GM18867 (cell line): ENCODE data around the gene RAB36.

Source experiments
- ATAC-seq: cut with Tn5 transposase; IDR thresholded peaks from one replicate; pipeline ENCODE4 v1.9.1; 2021; ENCODE audit warnings: mild to moderate bottlenecking, moderate library complexity; ENCODE audit not compliant: unreplicated experiment

RAB36 gene

GRCh38 chr22:23144932-23145877 lies at the start of gene RAB36:
Gene RAB36 (plus strand): TSS chr22:23145477. CDS start chr22:23146617, 1,140 bp downstream.
- peak; percentile 38 for ATAC-seq

GRCh38 chr22:23095733-23096342 lies 49.4 kb upstream of the RAB36 start:
- no peak for ATAC-seq

GRCh38 chr22:23097412-23098229 lies 47.7 kb upstream of the RAB36 start:
- no peak for ATAC-seq

- no peak for ATAC-seq
These were observed 47.0 kb upstream of the RAB36 start for GRCh38 chr22:23098230-23098705.

GRCh38 chr22:23098718-23099530 lies 46.4 kb upstream of the RAB36 start:
- ATAC-seq: no peak

GRCh38 chr22:23099531-23099804 lies 45.8 kb upstream of the RAB36 start:
- ATAC-seq: no peak

GRCh38 chr22:23100124-23100801 lies 45.0 kb upstream of the RAB36 start:
- ATAC-seq: no peak

- ATAC-seq: no peak
These were observed 43.8 kb upstream of the RAB36 start for GRCh38 chr22:23101524-23101923.

- ATAC-seq: no peak
These were observed 43.1 kb upstream of the RAB36 start for GRCh38 chr22:23102002-23102655.

GRCh38 chr22:23102776-23103175 lies 42.5 kb upstream of the RAB36 start:
- no peak for ATAC-seq

GRCh38 chr22:23103199-23103954 lies 41.9 kb upstream of the RAB36 start:
- ATAC-seq: no peak

- ATAC-seq: no peak
These were observed 40.9 kb upstream of the RAB36 start for GRCh38 chr22:23104187-23104971.

- no peak for ATAC-seq
These were observed 40.0 kb upstream of the RAB36 start for GRCh38 chr22:23105304-23105703.

GRCh38 chr22:23105919-23106318 lies 39.4 kb upstream of the RAB36 start:
- ATAC-seq: no peak

GRCh38 chr22:23106344-23106743 lies 38.9 kb upstream of the RAB36 start:
- ATAC-seq: no peak

GRCh38 chr22:23106906-23107367 lies 38.3 kb upstream of the RAB36 start:
- ATAC-seq: no peak

GRCh38 chr22:23107487-23108248 lies 37.6 kb upstream of the RAB36 start:
- ATAC-seq: no peak
